Fibroblast of pulmonary artery (primary cell): Measurements from ENCODE around the gene ADAMTS12.
A peak's percentile ranks its signal among the peaks of the same experiment; 100 is the strongest.

Experiments
- DNase-seq: peaks from one replicate; pipeline ENCODE4 v3.0.0-alpha.2; 2010; ENCODE audit warnings: low read depth
- H3K4me3 ChIP-seq: replicated peaks from 2 replicates; pipeline ENCODE4 v1.5.1; 2011; ENCODE audit warnings: low read depth, mild to moderate bottlenecking, control low read depth, low read length, moderate library complexity
- TF ChIP-seq, protein P1 (sequence below): IDR thresholded peaks from 2 replicates; pipeline ENCODE4 v1.5.1; 2011; ENCODE audit warnings: mild to moderate bottlenecking, control low read depth, low read length, inconsistent platforms; ENCODE audit errors: missing control alignments

Gene ADAMTS12

DNA sequence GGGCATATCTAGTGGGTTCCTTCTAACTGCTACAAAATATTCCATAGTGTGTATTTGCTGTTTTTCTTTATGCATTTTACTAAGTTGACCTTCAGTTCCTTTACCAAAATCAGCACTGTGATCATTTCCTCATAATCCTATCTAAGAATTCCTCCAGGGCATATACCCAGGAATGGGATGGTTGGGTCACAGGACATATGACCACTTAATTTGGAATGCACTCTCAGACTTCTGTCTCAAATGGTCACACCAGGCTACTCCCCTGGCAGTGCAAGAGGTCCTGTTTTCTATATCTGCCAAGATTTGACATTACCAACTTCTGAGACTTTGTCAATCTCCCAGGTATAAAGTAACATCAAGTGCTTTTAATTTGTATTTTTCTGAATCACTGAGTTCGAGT is 63.9 kb downstream of the ADAMTS12 start:
- H3K4me3 ChIP-seq, result no peak overlapping the region
- DNase-seq, result no peak
- TF ChIP-seq, protein P1, sequence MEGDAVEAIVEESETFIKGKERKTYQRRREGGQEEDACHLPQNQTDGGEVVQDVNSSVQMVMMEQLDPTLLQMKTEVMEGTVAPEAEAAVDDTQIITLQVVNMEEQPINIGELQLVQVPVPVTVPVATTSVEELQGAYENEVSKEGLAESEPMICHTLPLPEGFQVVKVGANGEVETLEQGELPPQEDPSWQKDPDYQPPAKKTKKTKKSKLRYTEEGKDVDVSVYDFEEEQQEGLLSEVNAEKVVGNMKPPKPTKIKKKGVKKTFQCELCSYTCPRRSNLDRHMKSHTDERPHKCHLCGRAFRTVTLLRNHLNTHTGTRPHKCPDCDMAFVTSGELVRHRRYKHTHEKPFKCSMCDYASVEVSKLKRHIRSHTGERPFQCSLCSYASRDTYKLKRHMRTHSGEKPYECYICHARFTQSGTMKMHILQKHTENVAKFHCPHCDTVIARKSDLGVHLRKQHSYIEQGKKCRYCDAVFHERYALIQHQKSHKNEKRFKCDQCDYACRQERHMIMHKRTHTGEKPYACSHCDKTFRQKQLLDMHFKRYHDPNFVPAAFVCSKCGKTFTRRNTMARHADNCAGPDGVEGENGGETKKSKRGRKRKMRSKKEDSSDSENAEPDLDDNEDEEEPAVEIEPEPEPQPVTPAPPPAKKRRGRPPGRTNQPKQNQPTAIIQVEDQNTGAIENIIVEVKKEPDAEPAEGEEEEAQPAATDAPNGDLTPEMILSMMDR, result no peak

DNA sequence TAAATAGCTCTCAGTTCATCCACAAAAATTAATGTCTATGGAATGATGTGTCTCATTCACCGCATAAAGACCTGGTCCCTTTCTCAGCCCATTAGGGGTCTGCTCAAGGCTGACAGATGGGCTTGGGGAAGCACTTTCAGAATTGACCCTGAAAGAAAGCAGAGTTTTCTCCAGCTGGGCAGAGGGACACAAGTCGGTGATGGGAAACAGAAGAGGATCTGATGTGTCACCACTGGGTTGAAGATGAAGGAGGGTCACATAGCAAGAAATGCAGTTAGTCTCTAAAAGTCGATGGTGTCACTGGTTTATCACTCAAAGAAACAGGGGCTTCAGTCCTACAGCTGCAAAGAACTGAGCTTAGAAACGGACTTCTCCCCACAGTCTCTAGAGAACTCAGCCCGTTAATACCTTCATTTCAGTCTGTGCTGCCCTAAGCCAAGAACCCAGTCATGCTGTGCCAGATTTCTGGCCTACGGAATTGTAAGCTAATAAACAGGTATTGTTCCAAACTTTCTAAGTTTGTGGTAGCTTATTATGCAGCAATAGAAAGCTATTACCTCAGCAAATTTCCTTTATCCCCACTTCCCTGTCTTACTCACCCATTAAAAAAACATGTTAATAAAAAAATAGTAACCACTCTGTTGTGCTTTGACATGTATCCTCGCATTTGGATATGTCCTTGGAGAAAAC is 64.6 kb downstream of the ADAMTS12 start:
- DNase-seq, result no peak
- H3K4me3 ChIP-seq, result no peak overlapping the region
- TF ChIP-seq, protein P1, result no peak

DNA sequence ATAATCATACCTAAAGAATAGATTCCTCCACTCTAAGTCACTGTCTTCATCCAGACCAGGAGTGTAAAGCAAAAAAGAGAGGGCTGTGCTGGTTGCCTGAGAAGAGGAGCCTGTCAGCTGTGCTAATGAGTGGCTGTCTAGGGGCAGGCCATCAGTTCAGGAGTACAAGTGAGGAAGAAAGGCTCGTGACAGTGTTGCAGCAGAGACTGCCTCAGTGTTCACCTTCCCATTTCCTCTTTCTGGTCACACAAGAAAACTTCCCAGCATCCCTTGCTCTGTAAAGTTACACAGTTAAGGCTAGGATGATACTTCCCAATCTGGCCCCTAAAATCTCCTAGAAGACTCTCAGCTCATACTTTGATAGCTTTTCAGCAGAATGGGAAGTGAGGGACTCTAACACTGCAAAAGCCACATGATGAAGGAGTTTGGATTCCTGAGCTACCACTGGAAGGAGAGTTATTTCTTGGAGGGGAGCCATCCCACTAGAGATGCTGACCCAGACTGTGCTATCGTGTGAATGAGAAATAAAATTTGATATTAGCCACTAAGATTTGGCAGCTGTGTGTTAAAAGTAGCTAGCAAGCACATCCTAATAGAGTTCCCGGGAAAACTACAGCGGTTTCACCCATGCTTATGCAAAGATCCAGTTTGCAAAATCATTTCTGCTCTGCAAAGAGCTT is 67.1 kb downstream of the ADAMTS12 start:
- TF ChIP-seq, protein P1, result no peak
- peak; percentile 76 for DNase-seq
- H3K4me3 ChIP-seq, result no peak overlapping the region

DNA sequence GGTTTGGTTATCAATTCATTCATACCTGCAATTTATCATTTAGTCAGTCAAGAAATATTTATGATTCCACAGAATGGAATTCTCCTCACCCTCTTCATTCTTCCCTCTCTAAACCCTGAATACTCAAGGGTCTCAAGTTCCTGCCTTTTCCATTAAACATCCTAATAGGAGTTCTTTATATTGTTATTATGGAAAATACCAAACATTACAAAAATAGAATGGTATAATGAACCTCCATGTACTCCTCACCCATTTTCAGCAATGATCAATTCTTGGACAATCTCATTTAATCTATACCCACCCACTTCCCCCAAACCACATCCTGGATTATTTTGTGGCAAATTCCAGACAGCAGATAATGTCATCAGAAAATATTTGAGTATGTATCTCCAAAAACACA is 74.5 kb downstream of the ADAMTS12 start:
- H3K4me3 ChIP-seq, result no peak overlapping the region
- no peak for DNase-seq
- TF ChIP-seq, protein P1, result no peak

DNA sequence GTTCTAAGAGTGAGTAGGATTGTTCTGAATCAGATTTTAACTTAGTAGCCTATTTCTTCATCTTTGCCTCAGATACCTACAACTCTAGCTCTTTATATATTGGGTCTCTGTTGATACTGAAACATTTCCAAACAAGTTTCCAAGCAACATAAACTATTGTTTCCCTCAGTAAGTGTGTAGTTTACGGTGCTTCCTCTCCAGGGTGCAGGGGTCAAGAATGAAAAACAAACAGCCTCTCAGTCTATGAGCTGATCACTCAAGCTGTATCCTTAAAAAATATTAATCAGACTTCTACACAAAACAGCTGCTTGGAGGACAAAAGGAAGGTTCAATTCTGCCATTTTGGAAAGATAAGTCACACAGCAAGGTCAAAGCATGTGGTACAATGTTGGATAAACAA is 75.0 kb downstream of the ADAMTS12 start:
- TF ChIP-seq, protein P1, result no peak
- DNase-seq, result peak; percentile 79
- H3K4me3 ChIP-seq, result no peak overlapping the region

DNA sequence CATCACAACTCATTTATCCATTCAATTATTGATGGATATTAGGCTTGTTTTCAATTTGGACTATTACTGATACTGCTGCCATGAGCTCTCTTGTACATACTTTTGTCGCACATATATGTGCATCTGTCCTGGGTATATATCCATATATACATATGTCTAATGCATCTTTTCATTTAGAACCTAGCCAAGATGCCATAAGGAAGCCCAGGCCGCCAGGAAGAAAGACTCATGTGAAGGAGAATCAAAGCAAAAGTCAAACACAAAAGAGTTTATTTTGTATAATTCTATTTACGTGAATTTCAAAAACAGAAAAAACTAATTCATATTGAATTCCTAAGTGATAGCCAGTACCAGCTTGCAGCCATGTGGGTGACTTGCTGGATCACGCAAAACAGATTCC is 79.0 kb downstream of the ADAMTS12 start:
- no peak for DNase-seq
- no peak overlapping the region for H3K4me3 ChIP-seq
- TF ChIP-seq, protein P1, result no peak

DNA sequence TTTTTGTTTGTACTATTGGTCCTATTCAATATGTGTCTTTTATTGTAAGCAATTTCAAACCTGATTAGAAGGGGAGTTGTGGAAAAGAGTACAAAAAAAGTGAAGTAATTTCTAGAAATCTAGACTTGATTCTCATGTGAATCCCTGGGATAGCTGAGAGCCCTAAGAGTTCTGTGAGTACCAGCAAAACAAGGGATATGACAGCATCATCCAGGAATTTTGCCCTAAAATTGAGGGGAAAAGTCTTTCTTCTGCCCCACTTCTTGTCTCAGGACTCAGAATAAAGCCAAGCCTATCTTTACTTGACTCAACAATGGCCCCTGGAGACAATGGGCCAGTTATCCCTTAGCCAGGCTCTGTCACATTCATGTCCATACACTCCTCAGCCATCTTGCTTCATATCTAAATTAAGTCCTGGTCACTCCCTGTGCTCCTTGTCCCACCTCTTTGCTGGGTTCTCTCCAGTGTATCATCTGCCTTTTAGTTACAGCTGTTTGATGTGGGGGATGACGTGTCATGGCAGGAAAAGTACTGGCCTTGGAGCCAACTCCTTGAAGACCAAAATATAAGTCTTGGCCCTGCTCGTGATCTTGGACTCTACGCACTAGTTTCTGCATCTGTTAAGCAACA is 81.2 kb downstream of the ADAMTS12 start:
- peak; percentile 85 for DNase-seq
- H3K4me3 ChIP-seq, result no peak overlapping the region
- TF ChIP-seq, protein P1, result no peak
